ENCODE measurements around the gene DNAJC25.

Gene DNAJC25

DNA sequence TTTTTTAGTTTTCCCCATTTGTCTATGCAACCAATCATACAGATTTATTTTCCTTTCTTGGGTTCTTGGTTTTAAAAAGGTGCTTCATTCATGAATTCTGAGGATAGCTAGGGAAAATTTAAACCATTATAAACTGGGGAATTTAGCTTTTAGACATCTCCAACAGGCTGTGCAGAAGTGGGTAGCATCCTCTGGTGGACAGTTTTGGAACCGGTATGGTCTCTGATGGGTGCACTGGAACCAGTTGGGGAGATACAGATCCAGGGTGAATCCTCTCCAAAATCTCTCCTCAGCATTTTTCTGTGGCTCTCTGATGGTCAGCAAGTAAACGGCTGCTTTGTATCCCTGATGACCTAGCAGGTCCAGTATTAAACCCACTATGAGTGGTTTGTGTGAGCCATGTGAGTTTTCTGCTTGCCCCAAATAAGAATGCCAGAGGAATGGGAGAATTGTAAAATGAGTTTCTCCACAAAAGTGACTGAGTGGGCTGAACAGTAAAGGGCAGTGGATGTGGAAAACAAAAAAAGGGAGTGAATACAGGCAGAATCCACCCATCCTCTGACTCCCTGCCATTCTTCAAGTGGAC is 9.1 kb upstream of the DNAJC25 start:
- Histone ChIP-seq H4K20me1 (ENCODE audit: insufficient read depth, low read length) (no peaks in the 10 kb centered on the region), H3K79me2 (ENCODE audit: low read length) (no peaks in the 10 kb centered on the region), H3K27ac (ENCODE audit: low read length) (no peak overlapping the region), H3K9me3 (replicated peaks; ENCODE audit: insufficient read depth, low read length) (no peaks in the 10 kb centered on the region), H3K9me2 (replicated peaks; ENCODE audit: insufficient read depth, low read length) (no peaks in the 10 kb centered on the region), H3K4me1 (ENCODE audit: low read length) (no peaks in the 10 kb centered on the region), H3K4me2 (ENCODE audit: low read depth, low read length) (no peak overlapping the region), H3K27me3 (replicated peaks; ENCODE audit: insufficient read depth, low read length) (no peaks in the 10 kb centered on the region), H3K9ac (ENCODE audit: low read length) (no peak overlapping the region), H3K36me3 (replicated peaks; ENCODE audit: insufficient read depth, low read length) (no peaks in the 10 kb centered on the region), H2AFZ (ENCODE audit: low read length) (no peak overlapping the region), H3K4me3 (ENCODE audit: low read length) (no peak overlapping the region), H3F3A (ENCODE audit: insufficient read depth, low read length) (no peaks in the 10 kb centered on the region)
- peak; percentile 49 for DNase-seq
- TF ChIP-seq, protein P1, sequence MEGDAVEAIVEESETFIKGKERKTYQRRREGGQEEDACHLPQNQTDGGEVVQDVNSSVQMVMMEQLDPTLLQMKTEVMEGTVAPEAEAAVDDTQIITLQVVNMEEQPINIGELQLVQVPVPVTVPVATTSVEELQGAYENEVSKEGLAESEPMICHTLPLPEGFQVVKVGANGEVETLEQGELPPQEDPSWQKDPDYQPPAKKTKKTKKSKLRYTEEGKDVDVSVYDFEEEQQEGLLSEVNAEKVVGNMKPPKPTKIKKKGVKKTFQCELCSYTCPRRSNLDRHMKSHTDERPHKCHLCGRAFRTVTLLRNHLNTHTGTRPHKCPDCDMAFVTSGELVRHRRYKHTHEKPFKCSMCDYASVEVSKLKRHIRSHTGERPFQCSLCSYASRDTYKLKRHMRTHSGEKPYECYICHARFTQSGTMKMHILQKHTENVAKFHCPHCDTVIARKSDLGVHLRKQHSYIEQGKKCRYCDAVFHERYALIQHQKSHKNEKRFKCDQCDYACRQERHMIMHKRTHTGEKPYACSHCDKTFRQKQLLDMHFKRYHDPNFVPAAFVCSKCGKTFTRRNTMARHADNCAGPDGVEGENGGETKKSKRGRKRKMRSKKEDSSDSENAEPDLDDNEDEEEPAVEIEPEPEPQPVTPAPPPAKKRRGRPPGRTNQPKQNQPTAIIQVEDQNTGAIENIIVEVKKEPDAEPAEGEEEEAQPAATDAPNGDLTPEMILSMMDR (IDR thresholded peaks at IDR 0.05; ENCODE audit: low read length) = peak; percentile 78
- TF ChIP-seq EZH2 (optimal IDR thresholded peaks at IDR 0.05; ENCODE audit: low read depth, low read length) (no peak), EZH2phosphoT487 (IDR thresholded peaks at IDR 0.05; ENCODE audit: low read length) (no peak)

DNA sequence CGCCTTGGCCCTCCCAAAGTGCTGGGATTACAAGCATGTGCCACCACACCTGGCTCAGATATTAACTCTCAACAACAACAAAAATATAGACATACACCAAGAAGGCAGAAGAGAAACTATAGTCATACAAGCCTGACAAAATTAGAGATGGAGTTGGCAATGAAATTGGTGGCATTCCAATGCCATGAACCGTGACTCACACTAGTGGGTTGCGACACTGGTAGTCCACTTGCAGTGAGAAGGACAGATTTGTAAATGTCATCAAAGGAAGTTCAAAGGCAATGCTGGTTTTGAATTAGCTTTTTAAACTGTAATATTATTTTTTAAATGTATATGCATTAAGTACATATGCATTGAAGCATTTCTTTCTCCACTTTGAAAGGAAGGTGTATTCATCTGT is 8.5 kb upstream of the DNAJC25 start:
- Histone ChIP-seq H2AFZ (ENCODE audit: low read length) (no peak overlapping the region), H3K9me2 (replicated peaks; ENCODE audit: insufficient read depth, low read length) (no peaks in the 10 kb centered on the region), H3F3A (ENCODE audit: insufficient read depth, low read length) (no peaks in the 10 kb centered on the region), H3K4me3 (ENCODE audit: low read length) (no peak overlapping the region), H3K9ac (ENCODE audit: low read length) (no peak overlapping the region), H3K27ac (ENCODE audit: low read length) (no peak overlapping the region), H3K79me2 (ENCODE audit: low read length) (no peaks in the 10 kb centered on the region), H3K4me2 (ENCODE audit: low read depth, low read length) (no peak overlapping the region), H3K9me3 (replicated peaks; ENCODE audit: insufficient read depth, low read length) (no peaks in the 10 kb centered on the region), H4K20me1 (ENCODE audit: insufficient read depth, low read length) (no peaks in the 10 kb centered on the region), H3K36me3 (replicated peaks; ENCODE audit: insufficient read depth, low read length) (no peaks in the 10 kb centered on the region), H3K27me3 (replicated peaks; ENCODE audit: insufficient read depth, low read length) (no peaks in the 10 kb centered on the region), H3K4me1 (ENCODE audit: low read length) (no peaks in the 10 kb centered on the region)
- TF ChIP-seq, protein P1 (IDR thresholded peaks at IDR 0.05; ENCODE audit: low read length) = no peak
- TF ChIP-seq EZH2 (optimal IDR thresholded peaks at IDR 0.05; ENCODE audit: low read depth, low read length) (no peak), EZH2phosphoT487 (IDR thresholded peaks at IDR 0.05; ENCODE audit: low read length) (no peak)
- DNase-seq = no peak

DNA sequence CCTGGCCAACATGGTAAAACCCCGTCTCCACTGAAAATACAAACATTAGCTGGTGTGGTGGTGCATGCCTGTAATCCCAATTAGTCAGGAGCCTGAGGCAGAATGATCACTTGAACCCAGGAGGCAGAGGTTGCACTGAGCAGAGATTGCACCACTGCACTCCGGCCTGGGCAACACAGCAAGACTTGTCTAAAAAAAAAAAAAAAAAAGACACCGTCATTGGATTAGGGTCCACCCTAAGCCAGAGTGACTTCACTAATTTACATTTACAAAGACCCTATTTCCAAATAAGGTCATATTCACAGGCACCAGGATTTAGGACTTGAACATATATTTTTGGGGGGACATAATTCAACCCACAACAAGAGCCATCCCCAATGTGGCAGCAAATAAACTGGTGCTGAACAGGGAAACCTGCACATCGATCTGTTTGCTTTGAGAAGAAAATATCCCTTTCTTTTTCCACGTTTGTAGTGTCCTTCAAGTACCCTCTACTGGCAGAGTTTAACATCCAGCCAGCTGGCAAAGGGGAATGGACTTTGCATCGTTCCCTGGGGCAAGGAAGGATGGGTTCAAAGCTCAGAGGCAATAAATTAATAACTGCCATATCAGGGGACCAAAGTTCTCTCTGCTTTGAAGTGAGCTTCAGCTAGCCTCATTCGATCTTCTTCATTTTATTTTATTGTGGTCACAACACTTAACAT is 3.7 kb upstream of the DNAJC25 start:
- Histone ChIP-seq H4K20me1 (ENCODE audit: insufficient read depth, low read length) (no peaks in the 10 kb centered on the region), H3K79me2 (ENCODE audit: low read length) (peaks cover 11% of the 10 kb centered on the region), H3F3A (ENCODE audit: insufficient read depth, low read length) (0 out of 2 replicates have a peak, but pooled peaks cover 5% of the 10 kb centered on the region), H3K9me2 (replicated peaks; ENCODE audit: insufficient read depth, low read length) (no peaks in the 10 kb centered on the region), H3K9me3 (replicated peaks; ENCODE audit: insufficient read depth, low read length) (no peaks in the 10 kb centered on the region), H3K4me2 (ENCODE audit: low read depth, low read length) (no peak overlapping the region), H3K4me1 (ENCODE audit: low read length) (peaks cover 2% of the 10 kb centered on the region; the same call in 1 of the 2 replicates), H2AFZ (ENCODE audit: low read length) (no peak overlapping the region), H3K4me3 (ENCODE audit: low read length) (no peak overlapping the region), H3K36me3 (replicated peaks; ENCODE audit: insufficient read depth, low read length) (no peaks in the 10 kb centered on the region), H3K27me3 (replicated peaks; ENCODE audit: insufficient read depth, low read length) (no peaks in the 10 kb centered on the region), H3K27ac (ENCODE audit: low read length) (no peak overlapping the region), H3K9ac (ENCODE audit: low read length) (no peak overlapping the region)
- TF ChIP-seq, protein P1 (IDR thresholded peaks at IDR 0.05; ENCODE audit: low read length) = no peak
- TF ChIP-seq EZH2 (optimal IDR thresholded peaks at IDR 0.05; ENCODE audit: low read depth, low read length) = no peak
- no peak for TF ChIP-seq EZH2phosphoT487 (IDR thresholded peaks at IDR 0.05; ENCODE audit: low read length)
- DNase-seq = no peak
